GM12878 (cell line): ENCODE results near the gene ASTN1.

Experiments used
- EZH2 ChIP-seq: IDR thresholded peaks from 2 replicates; pipeline ENCODE4 v1.6.1; 2012; ENCODE audit warnings: low read depth, mild to moderate bottlenecking, control low read depth, inconsistent platforms, low read length, borderline replicate concordance; ENCODE audit not compliant: control insufficient read depth
- FOXM1 ChIP-seq: IDR thresholded peaks from 2 replicates; pipeline ENCODE4 v1.6.1; 2012; ENCODE audit warnings: low read depth, mild to moderate bottlenecking, inconsistent platforms, low read length, moderate library complexity
- HCFC1 ChIP-seq: fragments of 150-350 bp; IDR thresholded peaks from 2 replicates; pipeline ENCODE4 v1.6.1; 2014; ENCODE audit warnings: low read length
- PAX8 ChIP-seq: fragments of 450-650 bp; IDR thresholded peaks from 2 replicates; pipeline ENCODE4 v1.6.1; 2017; ENCODE audit warnings: mild to moderate bottlenecking, moderate library complexity

DNA sequence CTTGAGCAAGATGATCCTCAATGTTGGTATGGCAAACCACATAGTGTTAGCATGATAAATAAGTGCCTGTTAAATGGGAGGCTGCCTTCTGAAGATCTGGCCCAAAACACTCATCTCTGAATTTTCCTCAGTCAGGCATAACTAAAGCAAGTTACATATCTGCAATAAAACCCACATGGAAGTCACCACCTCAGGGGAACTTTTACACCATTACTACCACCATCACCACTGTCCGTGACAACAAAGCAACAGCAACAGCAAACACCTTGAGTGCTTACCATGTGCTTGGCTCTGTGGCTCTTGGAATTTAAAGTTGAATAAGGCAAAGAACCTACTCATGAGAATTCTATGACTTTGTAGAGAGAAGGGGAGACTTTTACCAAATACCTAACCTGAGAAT lies 233.0 kb downstream of the ASTN1 start:
- TF ChIP-seq PAX8, result no peak
- no peak for TF ChIP-seq HCFC1
- no peak for TF ChIP-seq FOXM1
- no peak for TF ChIP-seq EZH2
